Activated CD4-positive, alpha-beta T cell treated with anti-CD3 and anti-CD28 coated beads, Interleukin-2, amount 50 U/mL, for 1 hour (primary cell): Measurements from ENCODE around the gene TFPI2.

ENCODE experiments used
- DNase-seq: peaks from one replicate; pipeline ENCODE4 v3.0.0-alpha.2; 2020

TFPI2 gene

GRCh38 chr7:93906267-93906666 lies 15.7 kb upstream of the TFPI2 start, which contains the start of gene GNGT1:
GNGT1 (plus strand) TSS chr7:93906567; CDS start chr7:93906747, 180 bp downstream.
- no peak for DNase-seq

GRCh38 chr7:93902777-93903423 lies 12.3 kb upstream of the TFPI2 start:
- no peak for DNase-seq

- DNase-seq = no peak
These were observed 7.1 kb upstream of the TFPI2 start for GRCh38 chr7:93897680-93898079.

- DNase-seq = no peak
These were observed 5.5 kb upstream of the TFPI2 start for GRCh38 chr7:93895859-93896600.

- DNase-seq = no peak
These were observed 4.5 kb upstream of the TFPI2 start for GRCh38 chr7:93894966-93895640.

GRCh38 chr7:93894426-93894825 lies 3.9 kb upstream of the TFPI2 start:
- DNase-seq = no peak

- DNase-seq = no peak
These were observed 501 bp downstream of the TFPI2 start for GRCh38 chr7:93890041-93890463.

- no peak for DNase-seq
These were observed 1.3 kb downstream of the TFPI2 start for GRCh38 chr7:93889261-93889660.

- no peak for DNase-seq
These were observed 6.0 kb downstream of the TFPI2 start for GRCh38 chr7:93884541-93884940.

GRCh38 chr7:93883917-93884345 lies 6.6 kb downstream of the TFPI2 start:
- no peak for DNase-seq

GRCh38 chr7:93883078-93883916 lies 7.3 kb downstream of the TFPI2 start:
- no peak for DNase-seq

- DNase-seq = no peak
These were observed 8.1 kb downstream of the TFPI2 start for GRCh38 chr7:93882468-93882867.

GRCh38 chr7:93879356-93879755 lies 11.2 kb downstream of the TFPI2 start:
- no peak for DNase-seq

GRCh38 chr7:93877742-93878141 lies 12.8 kb downstream of the TFPI2 start:
- DNase-seq = no peak

GRCh38 chr7:93873998-93874574 lies 16.5 kb downstream of the TFPI2 start:
- no peak for DNase-seq

GRCh38 chr7:93866886-93867285 lies 23.7 kb downstream of the TFPI2 start:
- no peak for DNase-seq

- no peak for DNase-seq
These were observed 27.9 kb downstream of the TFPI2 start for GRCh38 chr7:93862651-93863050.

GRCh38 chr7:93861325-93861949 lies 29.1 kb downstream of the TFPI2 start:
- DNase-seq = no peak

GRCh38 chr7:93860261-93860660 lies 30.3 kb downstream of the TFPI2 start:
- DNase-seq = no peak

- DNase-seq = no peak
These were observed 31.7 kb downstream of the TFPI2 start for GRCh38 chr7:93858857-93859256.

GRCh38 chr7:93856323-93856722 lies 34.2 kb downstream of the TFPI2 start:
- DNase-seq = no peak

GRCh38 chr7:93855797-93856196 lies 34.8 kb downstream of the TFPI2 start:
- no peak for DNase-seq
